OCI-LY1 (cell line): Measurements from ENCODE around the gene FHIP1B.

Experiments used
- EZH2 ChIP-seq: fragments of 200-600 bp; sonication (generic), shearing (Covaris generic); IDR thresholded peaks from 2 replicates; pipeline ENCODE4 v1.8.0; 2017; ENCODE audit warnings: borderline replicate concordance, mixed run types, mild to moderate bottlenecking, antibody characterized with exemption, low read length, moderate library complexity, mixed read lengths
- TF ChIP-seq, protein P1 (sequence below): fragments of 200-600 bp; sonication (generic), shearing (Covaris generic); IDR thresholded peaks from 2 replicates; pipeline ENCODE4 v1.5.1; 2017; ENCODE audit warnings: mild to moderate bottlenecking, antibody characterized with exemption, low read length, moderate library complexity, mixed read lengths

DNA sequence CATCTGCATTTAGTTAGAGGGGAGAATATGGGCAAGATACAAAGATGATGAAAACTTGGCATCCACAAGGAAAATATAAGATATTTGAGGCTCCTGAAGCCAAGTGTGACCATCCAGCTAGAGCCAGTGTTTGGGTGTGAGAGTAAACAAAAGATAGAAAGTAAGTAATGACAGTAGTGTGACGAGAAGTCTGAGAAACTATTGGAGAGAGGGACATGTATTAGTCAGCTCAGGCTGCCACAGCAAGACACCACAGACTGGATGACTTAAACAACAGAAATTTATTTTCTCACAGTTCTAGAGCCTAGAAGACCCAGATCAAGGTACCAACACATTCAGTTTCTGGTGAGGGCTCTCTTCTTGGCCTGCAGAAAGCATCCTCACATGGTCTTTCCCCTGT, 18.8 kb upstream of the FHIP1B start:
- TF ChIP-seq, protein P1, sequence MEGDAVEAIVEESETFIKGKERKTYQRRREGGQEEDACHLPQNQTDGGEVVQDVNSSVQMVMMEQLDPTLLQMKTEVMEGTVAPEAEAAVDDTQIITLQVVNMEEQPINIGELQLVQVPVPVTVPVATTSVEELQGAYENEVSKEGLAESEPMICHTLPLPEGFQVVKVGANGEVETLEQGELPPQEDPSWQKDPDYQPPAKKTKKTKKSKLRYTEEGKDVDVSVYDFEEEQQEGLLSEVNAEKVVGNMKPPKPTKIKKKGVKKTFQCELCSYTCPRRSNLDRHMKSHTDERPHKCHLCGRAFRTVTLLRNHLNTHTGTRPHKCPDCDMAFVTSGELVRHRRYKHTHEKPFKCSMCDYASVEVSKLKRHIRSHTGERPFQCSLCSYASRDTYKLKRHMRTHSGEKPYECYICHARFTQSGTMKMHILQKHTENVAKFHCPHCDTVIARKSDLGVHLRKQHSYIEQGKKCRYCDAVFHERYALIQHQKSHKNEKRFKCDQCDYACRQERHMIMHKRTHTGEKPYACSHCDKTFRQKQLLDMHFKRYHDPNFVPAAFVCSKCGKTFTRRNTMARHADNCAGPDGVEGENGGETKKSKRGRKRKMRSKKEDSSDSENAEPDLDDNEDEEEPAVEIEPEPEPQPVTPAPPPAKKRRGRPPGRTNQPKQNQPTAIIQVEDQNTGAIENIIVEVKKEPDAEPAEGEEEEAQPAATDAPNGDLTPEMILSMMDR, result no peak
- no peak for TF ChIP-seq EZH2
